ENCODE measurements around the gene DAPK2.

DAPK2 gene

DNA sequence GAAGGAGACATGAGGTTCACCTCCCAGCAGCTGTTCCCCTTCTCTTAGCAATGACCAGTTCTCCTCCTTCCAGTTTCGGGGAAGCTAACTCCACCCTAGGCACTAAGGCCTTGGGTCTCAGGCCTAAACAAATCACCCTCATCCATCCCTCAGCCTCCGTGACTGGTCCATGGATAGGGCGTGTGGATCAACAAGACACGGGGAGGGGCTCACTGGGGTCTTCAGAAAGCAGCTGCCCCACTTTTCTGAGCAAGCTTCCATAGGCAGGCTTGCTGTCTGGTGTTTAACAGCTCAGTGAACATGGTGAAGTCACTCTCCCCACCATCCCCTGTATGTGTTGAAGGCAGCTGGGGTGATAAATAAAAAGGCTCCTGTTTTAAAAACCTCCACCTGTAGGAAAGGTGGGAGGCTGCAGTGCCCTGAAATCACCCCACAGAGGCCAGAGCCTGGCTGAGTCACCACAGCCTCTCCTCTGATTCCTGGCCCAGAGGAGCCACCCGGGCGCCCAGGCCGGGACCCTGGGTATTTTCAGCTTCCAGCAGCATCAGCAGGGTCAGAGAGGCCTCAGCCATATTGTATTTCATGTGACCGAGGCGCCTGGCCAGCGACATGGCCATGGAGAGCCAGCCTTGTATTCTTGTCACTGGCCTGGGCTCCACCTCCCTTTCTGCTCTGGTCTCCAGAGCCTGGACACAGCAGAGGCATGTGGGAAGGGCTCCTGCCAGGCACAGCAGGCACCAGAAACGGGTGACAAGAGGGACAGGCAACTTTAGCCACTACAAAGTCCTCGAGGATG, 152.2 kb downstream of the DAPK2 start:
- no peak for DNase-seq (ENCODE audit: low spot score)

DNA sequence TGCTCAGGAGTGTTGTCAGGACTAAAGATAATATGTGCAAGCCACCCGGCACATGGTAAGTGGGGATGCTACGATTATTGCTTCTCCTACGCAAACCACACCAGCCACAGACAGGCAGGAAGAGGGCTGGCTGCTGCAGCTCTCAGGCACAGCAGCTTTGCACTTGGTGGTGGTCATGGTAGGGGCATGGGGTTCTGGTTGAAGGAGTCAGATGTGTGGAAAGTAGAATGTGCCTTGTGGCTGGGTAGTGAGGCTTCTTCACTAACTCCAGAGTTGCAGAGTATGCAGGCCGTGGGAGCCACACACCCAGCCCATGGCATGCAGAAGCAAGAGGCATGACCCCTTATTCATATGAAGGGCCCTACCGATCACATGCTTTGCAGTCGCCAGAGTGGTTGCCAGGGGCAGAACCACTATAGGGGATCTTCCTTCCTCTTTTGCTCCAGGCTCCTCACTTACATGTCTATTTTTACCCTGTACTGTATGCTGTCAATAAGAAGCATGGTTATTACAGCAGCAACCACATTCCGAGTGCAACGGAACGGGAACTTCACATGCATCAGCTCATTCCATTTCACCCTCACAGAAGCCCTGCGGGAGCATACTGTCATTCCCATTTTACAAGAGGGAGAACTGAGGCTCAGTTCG, 153.4 kb downstream of the DAPK2 start:
- DNase-seq (ENCODE audit: low spot score) = no peak

DNA sequence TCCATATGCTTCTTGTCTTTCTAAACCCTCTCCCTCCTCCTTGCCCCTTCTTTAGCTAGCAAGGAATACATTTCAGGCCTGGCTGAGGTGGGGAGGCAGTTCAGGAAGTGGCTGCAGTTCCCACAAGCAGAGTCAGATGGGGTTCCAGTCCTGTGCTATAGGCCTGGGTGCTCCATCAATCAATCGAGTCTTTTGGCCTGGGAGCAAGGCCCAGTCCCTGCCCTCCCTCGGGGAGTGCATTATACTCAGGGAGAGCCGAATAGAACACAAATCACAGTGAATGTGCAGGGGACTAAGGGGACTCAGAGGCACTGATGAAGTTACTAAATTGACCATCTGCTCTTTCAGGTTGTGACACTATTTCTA, 154.5 kb downstream of the DAPK2 start:
- no peak for DNase-seq (ENCODE audit: low spot score)

DNA sequence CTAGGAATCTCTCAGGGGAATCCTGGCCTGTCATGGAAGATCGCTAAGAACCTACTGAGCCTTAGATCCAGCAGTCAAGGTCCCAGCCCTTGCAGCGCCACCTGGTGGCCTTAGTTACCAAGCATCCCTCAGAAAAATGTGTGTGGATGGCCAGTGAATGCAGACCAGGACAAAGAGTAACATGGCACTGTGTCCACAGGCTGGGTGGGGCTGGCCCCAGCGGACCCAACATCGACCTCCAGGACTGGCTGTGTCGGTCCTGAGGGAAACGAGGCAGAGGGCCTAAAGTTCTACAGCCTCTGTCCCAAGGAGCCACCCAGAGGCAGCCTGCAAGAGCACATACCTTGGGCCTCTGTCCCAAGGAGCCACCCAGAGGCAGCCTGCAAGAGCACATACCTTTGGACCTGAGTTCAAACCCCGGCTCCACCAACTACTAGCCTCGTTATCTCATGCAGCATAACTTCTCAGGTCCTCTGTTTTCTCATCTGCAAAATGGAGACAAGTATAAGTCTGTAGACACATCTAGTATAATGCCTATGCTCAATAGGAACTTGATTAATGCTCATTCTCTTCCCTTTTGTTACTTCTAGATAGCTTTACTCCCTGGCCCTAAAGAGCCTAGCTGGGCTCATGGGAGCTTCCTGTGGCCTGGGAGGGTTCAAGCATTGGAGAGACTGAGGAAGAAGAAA, 155.1 kb downstream of the DAPK2 start:
- DNase-seq (ENCODE audit: low spot score) = peak; percentile 86

DNA sequence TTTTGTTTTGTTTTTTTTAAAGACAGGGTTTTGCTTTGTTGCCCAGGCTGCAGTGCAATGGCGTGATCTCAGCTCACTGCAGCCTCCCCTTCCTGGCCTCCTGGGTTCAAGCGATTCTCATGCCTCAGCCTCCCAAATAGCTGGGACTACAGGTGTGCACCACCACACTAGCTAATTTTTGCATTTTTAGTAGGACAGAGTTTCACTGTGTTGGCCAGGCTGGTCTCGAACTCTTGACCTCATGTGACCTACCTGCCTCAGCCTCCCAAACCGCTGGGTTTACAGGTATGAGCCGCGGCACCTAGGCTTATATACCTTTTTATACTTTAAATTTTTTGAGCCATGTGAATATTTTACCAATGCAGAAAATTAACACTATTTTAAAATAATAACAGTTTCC, 155.7 kb downstream of the DAPK2 start:
- DNase-seq (ENCODE audit: low spot score) = no peak

DNA sequence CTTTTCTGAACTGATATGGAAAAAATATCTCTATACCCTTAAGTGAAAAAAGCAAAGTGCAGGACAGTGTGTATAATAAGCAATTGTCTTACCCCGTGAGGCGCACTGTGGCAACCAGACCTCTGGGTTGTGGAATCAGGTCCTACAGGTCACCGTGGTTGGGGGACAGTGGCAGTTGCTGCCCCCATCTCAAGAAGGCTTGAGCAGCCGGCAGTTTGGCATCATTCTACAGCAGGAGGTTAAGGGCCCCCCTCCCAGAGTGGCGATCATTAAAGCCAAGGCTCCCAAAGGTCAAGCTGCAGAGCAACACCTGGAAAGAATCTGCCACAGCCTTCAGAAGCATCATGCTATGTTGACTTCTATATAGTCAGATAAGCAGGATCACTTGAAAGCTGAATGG, 156.5 kb downstream of the DAPK2 start:
- DNase-seq (ENCODE audit: low spot score) = no peak

DNA sequence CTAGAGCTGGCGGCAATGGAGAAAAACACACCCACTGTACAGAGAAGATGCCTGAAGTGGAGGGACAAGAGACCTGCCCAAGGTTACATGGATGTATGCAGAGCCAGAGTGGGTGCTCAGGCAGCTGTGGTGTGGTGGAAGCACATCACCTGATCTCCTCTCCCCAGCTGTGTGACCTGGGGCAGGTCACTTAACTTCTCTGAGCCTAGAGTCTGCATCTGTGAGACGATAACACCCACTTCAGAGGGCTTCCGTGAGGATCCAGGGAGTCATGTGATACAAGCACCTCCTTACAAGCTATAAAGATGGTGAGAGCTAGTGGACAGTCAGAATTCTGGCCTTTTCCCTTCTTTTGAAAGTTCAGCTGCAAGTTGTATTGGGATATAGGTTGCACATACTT, 157.5 kb downstream of the DAPK2 start:
- no peak for DNase-seq (ENCODE audit: low spot score)

DNA sequence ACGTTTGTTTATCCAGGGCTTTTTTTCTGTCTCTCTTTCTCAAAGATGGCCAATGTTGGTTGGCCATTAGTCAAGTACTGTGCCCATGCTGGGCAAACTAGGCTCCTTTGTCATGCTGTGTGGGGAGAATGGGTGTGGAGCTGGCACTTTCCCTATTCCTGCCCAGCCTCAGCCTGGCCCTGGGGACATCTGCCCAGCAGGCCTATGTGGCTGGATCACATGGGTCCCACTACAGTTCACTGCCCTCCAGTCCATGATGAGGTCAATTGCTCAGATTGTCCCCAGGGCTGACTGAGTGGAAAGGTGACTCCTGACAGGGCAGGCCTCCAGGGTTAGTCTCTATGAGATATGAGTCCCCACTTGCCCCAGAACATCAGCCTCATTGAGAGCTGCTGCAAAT, 158.1 kb downstream of the DAPK2 start:
- DNase-seq (ENCODE audit: low spot score) = no peak

DNA sequence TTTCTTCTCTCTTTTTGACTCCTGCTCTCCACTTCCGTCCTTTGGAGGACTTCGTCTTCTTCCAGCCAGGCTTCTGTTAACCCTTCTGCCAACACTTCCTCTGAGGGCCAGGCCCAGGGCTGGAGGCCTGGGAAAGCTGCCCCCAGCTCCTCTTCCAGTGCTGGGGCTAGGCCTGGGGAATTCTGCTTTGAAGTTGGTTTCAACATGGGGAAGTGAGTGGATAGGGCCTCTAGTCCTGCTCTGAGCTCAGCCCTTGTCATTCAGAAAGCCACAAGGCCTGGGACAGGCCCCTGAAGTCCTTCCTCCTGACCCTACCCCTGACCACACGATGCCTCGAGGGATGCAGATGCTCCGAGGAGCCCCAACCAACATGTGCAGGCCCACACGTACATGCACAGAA, 158.7 kb downstream of the DAPK2 start:
- no peak for DNase-seq (ENCODE audit: low spot score)

DNA sequence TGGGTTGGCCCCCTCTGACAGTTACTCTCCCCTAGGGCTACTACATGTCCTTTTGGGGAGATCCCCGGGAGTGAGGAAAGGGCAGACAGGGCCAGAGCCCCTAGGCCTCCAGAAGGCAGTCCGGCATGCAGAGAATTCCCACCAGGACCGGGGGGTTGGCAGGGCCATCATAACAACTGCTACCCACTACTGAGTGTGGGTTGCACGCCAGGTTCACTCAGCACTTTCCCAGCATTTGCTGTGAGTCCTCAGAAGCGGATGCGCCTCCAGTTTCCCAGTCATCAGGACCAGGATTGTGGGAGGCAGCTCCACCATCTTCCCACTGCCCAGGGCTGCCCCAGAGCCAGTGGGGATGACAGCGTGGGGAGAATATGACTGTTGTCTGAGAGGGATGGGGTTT, 161.3 kb downstream of the DAPK2 start:
- no peak for DNase-seq (ENCODE audit: low spot score)

DNA sequence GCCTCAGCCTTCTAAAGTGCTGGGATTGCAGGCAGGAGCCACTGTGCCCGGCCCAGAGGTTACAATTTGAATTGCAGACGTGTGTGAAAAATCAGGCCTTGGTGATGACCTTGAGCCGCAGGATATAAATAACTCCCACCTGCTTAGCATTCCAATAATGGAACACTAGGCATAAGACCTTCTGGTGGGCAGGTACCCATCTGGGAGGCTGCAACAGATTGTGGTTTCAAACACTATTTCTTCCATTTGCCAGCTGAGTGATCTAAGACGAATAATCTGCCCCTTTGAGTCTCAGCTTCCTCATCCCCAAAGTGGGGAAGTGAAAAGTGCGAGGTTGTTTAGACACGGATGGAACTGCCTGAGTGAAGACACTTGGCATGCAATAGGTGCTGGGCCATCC, 164.9 kb downstream of the DAPK2 start:
- DNase-seq (ENCODE audit: low spot score) = no peak

DNA sequence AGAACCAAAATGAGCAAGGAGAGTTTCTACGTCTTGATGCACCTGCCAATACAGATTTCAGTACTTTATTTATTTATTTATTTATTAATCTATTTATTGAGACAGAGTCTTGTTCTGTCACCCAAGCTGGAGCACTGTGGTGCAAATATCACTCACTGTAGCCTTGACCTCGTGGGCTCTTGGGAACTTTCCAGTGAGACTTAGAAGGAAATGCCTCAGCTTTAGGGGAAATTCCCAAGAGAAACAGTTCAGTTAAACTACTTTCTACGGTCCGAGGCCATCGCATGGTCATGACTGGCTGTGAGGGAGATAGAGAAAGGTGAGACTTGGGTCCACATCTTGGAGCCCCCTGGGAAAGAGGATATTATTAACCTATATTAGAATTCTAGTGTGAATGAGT, 165.5 kb downstream of the DAPK2 start:
- DNase-seq (ENCODE audit: low spot score) = no peak

DNA sequence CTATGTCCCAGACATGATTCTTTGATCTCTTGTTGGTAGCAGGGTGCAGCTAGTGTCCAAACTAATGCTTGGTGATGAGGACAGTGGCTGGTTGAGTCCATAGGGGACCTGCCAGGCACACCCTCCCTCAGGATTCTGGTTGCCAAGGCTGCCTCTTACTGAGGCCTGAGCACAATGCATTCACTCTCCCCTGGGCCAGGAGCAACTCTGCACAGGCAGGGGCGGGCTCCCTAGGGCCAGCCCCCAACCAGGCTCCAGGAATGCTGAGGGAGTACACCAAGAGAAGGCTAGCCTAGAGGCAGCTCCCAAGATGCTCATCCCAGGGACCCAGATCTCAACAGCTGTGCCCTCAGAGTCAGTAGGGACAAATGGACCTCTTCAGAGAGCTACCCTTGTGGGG, 166.3 kb downstream of the DAPK2 start:
- DNase-seq (ENCODE audit: low spot score) = no peak

DNA sequence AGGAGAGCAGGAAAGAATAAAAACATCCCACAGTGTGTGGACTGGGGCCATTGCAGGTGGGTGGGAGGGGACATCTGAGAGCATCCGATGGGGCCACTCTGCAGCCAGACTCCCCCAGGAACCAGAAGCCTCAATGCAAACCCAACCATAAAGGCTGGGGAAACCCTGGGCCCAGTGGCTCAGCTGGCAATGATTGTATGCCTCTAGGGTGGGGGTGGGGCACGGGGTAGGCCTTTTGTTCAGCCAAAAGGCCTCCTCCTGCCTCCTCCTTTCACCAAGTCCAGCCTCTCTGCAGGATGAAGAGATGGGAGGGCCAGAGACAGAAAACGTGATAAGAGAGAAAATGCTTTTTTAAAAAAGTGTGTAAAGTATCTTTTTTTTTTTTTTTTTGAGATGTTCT, 167.1 kb downstream of the DAPK2 start:
- peak; percentile 76 for DNase-seq (ENCODE audit: low spot score)

DNA sequence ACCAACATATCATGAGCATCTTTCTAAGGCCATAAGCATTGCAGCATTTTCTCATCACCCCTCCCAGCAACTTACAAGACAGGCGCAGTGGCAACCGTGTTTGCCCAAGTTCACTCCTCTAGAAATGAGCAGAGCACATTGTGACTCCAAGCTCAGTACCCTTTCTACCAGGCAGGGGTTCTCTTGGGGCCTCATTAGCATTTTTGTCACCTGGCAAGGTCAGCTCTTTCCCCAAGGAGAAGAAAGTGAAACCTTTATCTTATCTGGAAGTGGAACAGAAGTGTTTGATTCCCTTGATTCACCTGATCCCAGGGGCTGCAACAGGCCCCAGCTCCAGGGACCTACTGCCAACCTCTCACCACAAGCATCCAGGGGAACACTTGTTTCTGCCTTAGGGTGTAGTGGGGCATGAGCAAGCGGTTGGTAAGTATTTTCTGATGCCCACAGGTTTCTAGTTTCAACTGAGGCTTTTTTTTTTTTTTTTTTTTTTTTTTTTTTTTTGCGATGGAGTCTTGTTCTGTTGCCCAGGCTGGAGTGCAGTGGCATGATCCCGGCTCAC, 168.5 kb downstream of the DAPK2 start:
- no peak for DNase-seq (ENCODE audit: low spot score)

DNA sequence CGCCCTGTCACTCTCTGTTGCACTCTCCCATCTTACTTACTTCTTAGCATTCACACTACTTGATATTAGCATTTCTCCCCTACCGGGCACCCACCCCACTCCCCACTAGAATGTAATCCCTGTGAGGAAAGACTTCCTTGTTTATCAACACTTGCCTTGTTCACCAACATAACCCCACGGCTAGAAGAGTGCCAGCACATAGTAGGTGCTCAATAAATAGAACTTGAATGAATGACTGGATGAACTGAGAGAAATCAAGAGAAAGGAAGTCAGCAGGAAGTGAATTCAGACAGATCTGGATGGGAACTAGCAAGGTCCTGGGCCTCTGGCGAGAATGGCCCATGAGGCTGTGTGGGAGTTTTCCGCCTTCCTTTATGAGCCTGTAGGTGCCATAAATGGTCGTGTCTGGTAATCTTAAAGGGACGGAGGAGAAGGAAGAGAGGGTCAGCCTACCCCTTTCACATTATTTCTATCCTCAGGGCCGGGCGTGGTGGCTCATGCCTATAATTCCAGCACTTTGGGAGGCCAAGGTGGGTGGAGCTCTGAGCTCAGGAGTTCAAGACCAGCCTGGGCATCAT, 170.1 kb downstream of the DAPK2 start:
- DNase-seq (ENCODE audit: low spot score) = no peak

DNA sequence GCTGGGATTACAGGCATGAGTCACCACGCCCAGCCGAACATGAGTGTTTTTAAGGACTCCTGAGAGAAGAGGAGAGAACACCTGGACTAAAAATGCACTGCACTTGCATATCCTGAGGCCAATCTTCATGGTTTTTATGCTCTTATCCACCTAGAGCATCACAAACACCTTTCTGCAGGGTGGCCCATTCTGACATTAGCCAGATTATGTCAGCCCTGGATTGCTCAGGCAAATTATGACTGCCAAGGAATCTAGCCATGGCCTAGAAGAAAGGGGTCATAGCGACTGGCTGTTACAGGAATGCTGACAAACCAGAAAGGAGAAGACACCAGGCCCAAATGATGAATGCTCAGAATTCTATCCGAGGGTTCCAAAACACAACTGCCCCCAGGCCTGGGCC, 171.7 kb downstream of the DAPK2 start:
- DNase-seq (ENCODE audit: low spot score) = no peak

DNA sequence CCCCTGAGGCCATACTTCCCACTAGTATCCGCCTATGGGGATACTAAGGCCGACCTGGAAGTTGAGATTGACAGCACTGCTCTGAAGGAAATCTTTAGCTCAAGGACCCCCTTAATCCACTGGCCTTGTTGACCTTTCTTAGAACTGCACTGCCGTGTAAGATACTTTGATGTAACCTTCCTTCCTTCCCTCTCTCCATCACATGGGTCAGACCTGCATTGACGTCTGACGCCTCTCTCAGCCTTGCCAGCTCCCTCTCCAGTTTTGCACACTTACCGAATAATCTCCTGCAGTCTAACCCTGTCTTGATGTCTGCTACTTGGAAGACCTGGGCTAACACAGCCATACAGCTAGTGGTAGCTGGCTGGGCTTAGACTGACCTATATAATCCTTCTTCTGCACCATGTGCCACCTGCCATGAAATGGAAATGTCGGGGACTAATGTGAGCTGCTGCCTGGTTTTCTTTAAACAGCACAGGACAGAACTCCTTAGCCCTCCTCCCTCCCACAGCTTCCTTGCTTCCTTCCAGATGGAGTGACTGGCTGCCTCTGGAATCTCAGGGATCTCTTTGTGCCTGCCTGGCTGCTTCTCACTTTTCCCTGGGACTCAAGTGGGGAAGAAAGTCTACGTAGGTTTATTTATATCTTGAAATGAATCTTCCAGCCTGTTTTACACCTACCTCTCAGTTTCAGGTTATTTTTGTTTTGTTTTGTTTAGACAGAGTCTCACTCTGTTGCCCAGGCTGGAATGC, 173.3 kb downstream of the DAPK2 start:
- DNase-seq (ENCODE audit: low spot score) = no peak

DNA sequence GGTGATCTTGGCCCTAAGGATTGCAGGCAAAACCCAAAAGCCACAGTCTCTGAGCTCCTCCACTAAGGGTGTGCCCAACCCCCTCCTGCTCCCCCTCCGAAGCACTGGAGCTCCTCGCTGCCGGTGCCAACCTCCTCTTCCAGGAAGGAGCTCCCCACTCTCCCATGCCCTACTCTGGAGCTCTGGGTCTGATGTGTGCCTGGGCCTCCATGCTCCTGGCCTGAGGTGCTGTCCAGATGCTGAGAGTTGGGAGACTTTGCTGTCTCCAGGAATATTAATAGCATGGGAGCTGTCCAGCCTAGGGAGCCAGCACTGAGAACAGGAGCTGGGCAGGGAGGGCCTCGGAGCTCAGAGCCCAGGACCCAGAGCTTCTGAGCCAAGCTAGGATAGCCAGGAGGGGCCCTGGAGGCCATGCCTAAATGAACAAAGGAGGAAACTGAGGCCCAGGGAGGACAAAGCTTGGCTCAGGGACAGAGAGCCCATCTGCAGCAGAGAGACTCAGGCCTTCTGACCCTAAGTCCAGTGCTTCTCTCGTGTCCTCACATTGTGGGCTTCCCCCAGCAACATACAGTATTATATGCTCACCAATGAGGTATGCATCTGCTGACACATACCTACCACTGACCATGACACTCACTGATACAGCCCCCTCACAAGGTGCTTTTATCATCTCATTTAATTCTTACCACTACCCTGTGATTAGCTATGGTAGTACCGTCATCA, 175.6 kb downstream of the DAPK2 start:
- DNase-seq (ENCODE audit: low spot score) = peak; percentile 91

DNA sequence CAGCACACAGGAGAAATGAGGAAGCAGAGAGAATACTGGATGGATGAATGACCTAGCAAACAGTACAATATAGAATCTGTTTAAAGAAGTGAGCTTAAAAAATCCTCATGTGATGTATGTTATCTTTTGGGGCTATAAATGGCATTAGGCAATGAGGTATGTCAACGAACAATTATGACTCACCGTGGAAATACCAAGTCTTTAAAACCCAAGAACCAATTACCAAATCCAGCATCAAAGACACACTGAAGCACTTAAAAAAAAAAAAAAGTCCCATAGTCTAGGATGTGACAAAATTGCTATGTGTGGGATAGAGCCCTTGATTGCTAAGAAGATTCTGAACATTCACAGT, 176.3 kb downstream of the DAPK2 start:
- DNase-seq (ENCODE audit: low spot score) = no peak

DNA sequence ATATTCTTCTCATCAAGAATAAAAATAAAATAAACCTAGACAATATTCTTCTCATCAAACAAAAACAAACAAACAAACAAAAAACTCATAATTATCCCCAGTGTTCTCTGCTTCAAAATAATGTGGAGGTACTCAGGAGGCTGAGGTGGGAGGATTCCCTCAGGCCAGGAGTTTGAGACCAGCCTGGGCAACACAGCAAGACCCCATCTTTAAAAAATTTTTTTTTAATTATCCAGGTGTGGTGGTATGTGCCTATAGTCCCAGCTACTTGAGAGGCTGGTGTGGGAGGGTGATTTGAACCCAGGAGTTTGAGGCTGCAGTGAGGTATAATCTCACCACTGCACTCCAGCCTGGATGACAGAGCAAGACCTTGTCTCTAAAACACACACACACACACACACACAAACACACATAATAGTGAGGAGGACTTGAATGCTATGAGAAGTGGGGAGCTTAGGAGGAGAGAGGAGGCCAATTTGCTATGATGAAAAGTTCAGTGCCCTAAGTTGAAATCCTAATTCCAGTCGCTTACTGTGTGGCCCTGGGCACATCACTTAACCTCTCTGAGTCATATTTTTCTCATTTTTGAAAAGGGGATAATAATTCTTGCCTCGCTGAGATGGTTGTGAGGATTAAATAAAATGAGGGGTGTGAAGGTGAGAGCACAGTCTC, 176.8 kb downstream of the DAPK2 start:
- DNase-seq (ENCODE audit: low spot score) = no peak

Data from iPS-NIHi11 (cell line).